GM21717 (cell line): ENCODE measurements around the gene CREB3L4.
A peak's percentile ranks its signal among the peaks of the same experiment; 100 is the strongest.
"Not testable (repeated sequence)": the region's sequence is repeated elsewhere in the genome, so short reads cannot be mapped to it uniquely, and the experiment has no call there.

ENCODE experiments used
- ATAC-seq: cut with Tn5 transposase; IDR thresholded peaks from one replicate; pipeline ENCODE4 v1.9.1; 2021; ENCODE audit warnings: mild to moderate bottlenecking, moderate library complexity; ENCODE audit not compliant: unreplicated experiment

The CREB3L4 gene

GRCh38 chr1:153958111-153958960 is 9.4 kb upstream of the CREB3L4 start, which contains the start of gene CRTC2:
Gene CRTC2, minus strand, starts transcription at chr1:153958612. Its CDS starts 115 bp downstream, at chr1:153958497.
- ATAC-seq = peak; percentile 66

- ATAC-seq = no peak
Measured at GRCh38 chr1:153958961-153959260, 8.8 kb upstream of the CREB3L4 start.

- no peak for ATAC-seq
Measured at GRCh38 chr1:153959454-153959853, 8.2 kb upstream of the CREB3L4 start.

GRCh38 chr1:153960206-153960605 is 7.5 kb upstream of the CREB3L4 start:
- no peak for ATAC-seq

GRCh38 chr1:153961421-153961820 is 6.3 kb upstream of the CREB3L4 start:
- no peak for ATAC-seq

- no peak for ATAC-seq
Measured at GRCh38 chr1:153962088-153963029, 5.3 kb upstream of the CREB3L4 start.

- peak; percentile 43 for ATAC-seq
Measured at GRCh38 chr1:153963030-153963849, 4.5 kb upstream of the CREB3L4 start, which contains the start of gene SLC39A1. Gene SLC39A1, minus strand, starts transcription at chr1:153963537. Its CDS starts 822 bp downstream, at chr1:153962715.

- peak; percentile 1 for ATAC-seq
Measured at GRCh38 chr1:153963850-153964331, 3.8 kb upstream of the CREB3L4 start.

GRCh38 chr1:153968000-153968363 is 280 bp downstream of the CREB3L4 start:
- ATAC-seq = no peak

GRCh38 chr1:153968408-153968807 is 706 bp downstream of the CREB3L4 start:
- ATAC-seq = no peak

- no peak for ATAC-seq
Measured at GRCh38 chr1:153968972-153969371, 1.3 kb downstream of the CREB3L4 start.

- ATAC-seq = no peak
Measured at GRCh38 chr1:153970346-153970745, 2.6 kb downstream of the CREB3L4 start.

GRCh38 chr1:153973071-153973470 is 5.4 kb downstream of the CREB3L4 start:
- no peak for ATAC-seq

- no peak for ATAC-seq
Measured at GRCh38 chr1:153973525-153973924, 5.8 kb downstream of the CREB3L4 start.

- ATAC-seq = no peak
Measured at GRCh38 chr1:153976819-153977249, 9.1 kb downstream of the CREB3L4 start.

- ATAC-seq = peak; percentile 77
Measured at GRCh38 chr1:153977250-153978240, 9.8 kb downstream of the CREB3L4 start, which contains the start of gene JTB. Gene JTB, minus strand, starts transcription at chr1:153977674. Its CDS starts 422 bp downstream, at chr1:153977252.

GRCh38 chr1:153978274-153978909 is 10.7 kb downstream of the CREB3L4 start:
- ATAC-seq = no peak

- ATAC-seq = not testable (repeated sequence)
Measured at GRCh38 chr1:153979091-153979490, 11.4 kb downstream of the CREB3L4 start.

- not testable (repeated sequence) for ATAC-seq
Measured at GRCh38 chr1:153981735-153982134, 14.0 kb downstream of the CREB3L4 start.
